Neural cell (in vitro differentiated cells): ENCODE measurements around the gene ITGA8. TPM values are rescaled to one million over a fixed set of nuclear protein-coding genes. Genes with fewer than 3 reads are reported as not detected.

Experiments
- H2AFZ ChIP-seq: fragments of 200-600, 300-800 bp; sonication (generic), shearing (Covaris generic); 2 replicates; pipeline ENCODE4 v1.6.0; 2014; ENCODE audit warnings: low read depth, mild to moderate bottlenecking, antibody characterized with exemption, low read length, moderate library complexity
- H3F3A ChIP-seq: fragments of 200-600 bp; shearing (Covaris generic); 2 replicates; pipeline ENCODE4 v1.6.1; 2016; ENCODE audit warnings: mild to moderate bottlenecking, moderate library complexity, mixed read lengths, antibody characterized with exemption, low read length; ENCODE audit not compliant: insufficient read depth, poor library complexity, severe bottlenecking
- H3K27ac ChIP-seq: fragments of 200-600, 300-800 bp; sonication (generic), shearing (Covaris generic); 2 replicates; pipeline ENCODE4 v1.5.1; 2014; ENCODE audit warnings: mild to moderate bottlenecking, low read length, moderate library complexity
- H3K27me3 ChIP-seq: fragments of 300-800, 200-600 bp; sonication (generic), shearing (Covaris generic); 2 replicates; pipeline ENCODE4 v1.6.0; 2014; ENCODE audit warnings: mild to moderate bottlenecking, low read depth, low read length, moderate library complexity; ENCODE audit not compliant: insufficient read depth
- H3K36me3 ChIP-seq: fragments of 300-800, 200-600 bp; sonication (generic), shearing (Covaris generic); 2 replicates; pipeline ENCODE4 v1.5.1; 2014; ENCODE audit warnings: mild to moderate bottlenecking, antibody characterized with exemption, low read length, moderate library complexity; ENCODE audit not compliant: insufficient read depth
- H3K4me2 ChIP-seq: fragments of 300-800, 200-600 bp; sonication (generic), shearing (Covaris generic); 2 replicates; pipeline ENCODE4 v1.6.0; 2014; ENCODE audit warnings: mild to moderate bottlenecking, low read length
- H3K4me3 ChIP-seq: fragments of 300-800, 200-600 bp; sonication (generic), shearing (Covaris generic); 2 replicates; pipeline ENCODE4 v1.5.1; 2014; ENCODE audit warnings: mild to moderate bottlenecking, low read length, moderate library complexity
- H3K79me2 ChIP-seq: fragments of 200-600 bp; shearing (Covaris generic); replicated peaks from 2 replicates; pipeline ENCODE4 v1.6.0; 2014; ENCODE audit warnings: mild to moderate bottlenecking, low read length, moderate library complexity; ENCODE audit not compliant: insufficient read depth
- H3K9ac ChIP-seq: fragments of 300-800, 200-600 bp; sonication (generic), shearing (Covaris generic); 2 replicates; pipeline ENCODE4 v1.6.1; 2016; ENCODE audit warnings: mild to moderate bottlenecking, low read length, mixed read lengths
- H3K9me2 ChIP-seq: fragments of 200-600 bp; shearing (Covaris generic); 2 replicates; pipeline ENCODE4 v1.6.1; 2016; ENCODE audit warnings: mild to moderate bottlenecking, low read length, mixed read lengths; ENCODE audit not compliant: insufficient read depth
- H3K9me3 ChIP-seq: fragments of 200-600, 300-800 bp; sonication (generic), shearing (Covaris generic); 2 replicates; pipeline ENCODE4 v1.6.1; 2016; ENCODE audit warnings: mild to moderate bottlenecking, mixed run types, low read length, moderate library complexity, mixed read lengths
- H4K20me1 ChIP-seq: fragments of 200-600 bp; shearing (Covaris generic); 2 replicates; pipeline ENCODE4 v1.6.1; 2016; ENCODE audit warnings: mild to moderate bottlenecking, mixed run types; ENCODE audit not compliant: insufficient read depth
- EP300 ChIP-seq: fragments of 450-650 bp; conservative IDR thresholded peaks from 2 replicates; pipeline ENCODE4 v1.6.1; 2014; ENCODE audit warnings: antibody characterized with exemption, mild to moderate bottlenecking, moderate library complexity; ENCODE audit not compliant: poor library complexity, severe bottlenecking
- EZH2 ChIP-seq: fragments of 200-600, 300-800 bp; shearing (Covaris generic), sonication (generic); IDR thresholded peaks from 2 replicates; pipeline ENCODE4 v1.6.1; 2014; ENCODE audit warnings: antibody characterized with exemption, low read length, borderline replicate concordance, mild to moderate bottlenecking; ENCODE audit not compliant: insufficient read depth, poor library complexity, severe bottlenecking
- MXI1 ChIP-seq: fragments of 450-650 bp; conservative IDR thresholded peaks from 2 replicates; pipeline ENCODE4 v1.6.1; 2014; ENCODE audit warnings: antibody characterized with exemption, mild to moderate bottlenecking; ENCODE audit not compliant: poor library complexity, severe bottlenecking
- POLR2AphosphoS5 ChIP-seq: IDR thresholded peaks from 2 replicates; pipeline ENCODE4 v1.6.1; 2012
- RAD21 ChIP-seq: fragments of 450-650 bp; conservative IDR thresholded peaks from 2 replicates; pipeline ENCODE4 v1.6.1; 2014; ENCODE audit warnings: antibody characterized with exemption, mild to moderate bottlenecking, moderate library complexity
- SMC3 ChIP-seq: fragments of 450-650 bp; conservative IDR thresholded peaks from 2 replicates; pipeline ENCODE4 v1.6.1; 2014; ENCODE audit warnings: antibody characterized with exemption, mild to moderate bottlenecking, moderate library complexity; ENCODE audit not compliant: poor library complexity
- TAF1 ChIP-seq: IDR thresholded peaks from 2 replicates; pipeline ENCODE4 v1.6.1; 2012; ENCODE audit warnings: low read depth
- polyA plus RNA-seq: library from polyadenylated mRNA; depleted of rRNA; stranded (reverse); fragments of >200 nt; gene quantifications from 2 replicates; pipeline ENCODE4 v1.2.3, GENCODE V29; 2014
- TF ChIP-seq, protein P1 (sequence below): fragments of 450-650 bp; IDR thresholded peaks from 2 replicates; pipeline ENCODE4 v1.5.1; 2014; ENCODE audit warnings: antibody characterized with exemption, mild to moderate bottlenecking, moderate library complexity; ENCODE audit not compliant: poor library complexity, severe bottlenecking
- TF ChIP-seq, protein P2 (sequence below): IDR thresholded peaks from 2 replicates; pipeline ENCODE4 v1.6.1; 2012; ENCODE audit warnings: borderline replicate concordance

The ITGA8 gene
- polyA plus RNA-seq, 1 donor from 2014 or later, result 0.11 TPM

DNA sequence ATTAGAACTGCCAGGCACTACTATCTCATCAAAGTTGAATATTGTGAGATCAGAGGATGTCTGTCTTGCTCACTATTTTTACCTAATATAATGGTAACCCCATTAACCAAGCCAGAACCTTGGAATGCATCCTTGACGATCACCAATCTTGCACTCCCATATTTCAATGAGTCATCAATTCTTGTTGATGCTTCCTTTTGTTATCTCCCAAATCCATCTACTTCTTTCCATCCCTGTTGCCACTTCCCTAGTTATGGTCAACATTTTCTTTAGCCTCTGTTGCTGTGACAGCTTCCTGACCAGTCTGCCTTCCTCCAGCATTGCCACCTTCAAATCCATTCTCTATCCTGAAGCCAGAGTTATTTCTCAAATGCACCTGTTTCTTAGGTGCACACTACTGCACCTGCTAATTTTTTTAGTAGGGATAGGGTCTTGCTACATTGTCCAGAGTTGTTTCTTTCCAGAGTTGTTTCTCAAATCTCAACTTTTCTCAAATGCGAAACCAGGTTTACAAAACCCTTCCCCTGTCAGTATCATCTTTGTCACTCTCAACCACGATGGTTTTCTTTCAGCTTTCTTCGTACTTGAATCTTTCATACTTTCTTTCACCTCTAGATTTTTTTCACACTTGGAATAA is 15.7 kb downstream of the ITGA8 start:
- Histone ChIP-seq H3K9me2 (no peaks in the 10 kb centered on the region), H3K4me3 (no peak overlapping the region), H3F3A (no peaks in the 10 kb centered on the region), H3K9me3 (no peaks in the 10 kb centered on the region), H3K79me2 (no peaks in the 10 kb centered on the region), H3K36me3 (no peaks in the 10 kb centered on the region), H3K27me3 (no peaks in the 10 kb centered on the region), H3K27ac (no peak overlapping the region), H2AFZ (no peak overlapping the region), H4K20me1 (no peaks in the 10 kb centered on the region), H3K4me2 (no peak overlapping the region), H3K9ac (no peak overlapping the region)
- TF ChIP-seq RAD21 (no peak), EP300 (no peak)

DNA sequence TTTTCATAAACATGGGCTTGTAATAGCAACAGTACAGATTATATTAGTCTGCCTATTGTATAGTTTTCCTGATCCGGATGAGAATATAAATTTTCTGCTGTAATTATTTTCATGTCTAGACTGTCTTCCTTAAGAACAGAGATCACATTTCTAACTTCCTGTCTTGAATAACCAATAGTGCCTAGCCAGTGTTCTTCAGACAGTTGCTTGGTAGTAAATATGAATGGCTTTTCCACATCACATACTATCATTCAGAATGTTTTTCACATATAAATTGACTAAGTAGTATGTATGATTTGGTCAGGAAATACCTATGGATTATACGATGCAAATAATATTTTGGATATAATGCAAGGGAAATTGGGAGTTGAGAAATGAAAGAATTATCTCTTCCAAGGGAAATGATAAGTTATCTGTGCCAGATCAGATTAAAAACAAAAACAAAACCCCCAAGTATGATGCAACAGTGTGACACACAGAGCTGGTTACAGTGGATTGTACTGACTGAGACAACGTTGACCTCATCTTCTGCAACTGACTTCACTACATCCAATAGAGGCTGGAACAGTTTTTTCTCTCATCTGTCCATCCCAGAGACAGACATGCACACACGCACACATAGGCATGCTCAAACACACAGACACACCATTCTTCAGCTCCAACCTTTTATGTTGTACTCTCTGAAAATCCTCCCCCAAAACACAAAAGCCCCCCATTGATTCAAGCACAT is 16.4 kb downstream of the ITGA8 start:
- no peak overlapping the region for H2AFZ ChIP-seq
- H3K27ac ChIP-seq, result no peak overlapping the region
- TF ChIP-seq, protein P1, sequence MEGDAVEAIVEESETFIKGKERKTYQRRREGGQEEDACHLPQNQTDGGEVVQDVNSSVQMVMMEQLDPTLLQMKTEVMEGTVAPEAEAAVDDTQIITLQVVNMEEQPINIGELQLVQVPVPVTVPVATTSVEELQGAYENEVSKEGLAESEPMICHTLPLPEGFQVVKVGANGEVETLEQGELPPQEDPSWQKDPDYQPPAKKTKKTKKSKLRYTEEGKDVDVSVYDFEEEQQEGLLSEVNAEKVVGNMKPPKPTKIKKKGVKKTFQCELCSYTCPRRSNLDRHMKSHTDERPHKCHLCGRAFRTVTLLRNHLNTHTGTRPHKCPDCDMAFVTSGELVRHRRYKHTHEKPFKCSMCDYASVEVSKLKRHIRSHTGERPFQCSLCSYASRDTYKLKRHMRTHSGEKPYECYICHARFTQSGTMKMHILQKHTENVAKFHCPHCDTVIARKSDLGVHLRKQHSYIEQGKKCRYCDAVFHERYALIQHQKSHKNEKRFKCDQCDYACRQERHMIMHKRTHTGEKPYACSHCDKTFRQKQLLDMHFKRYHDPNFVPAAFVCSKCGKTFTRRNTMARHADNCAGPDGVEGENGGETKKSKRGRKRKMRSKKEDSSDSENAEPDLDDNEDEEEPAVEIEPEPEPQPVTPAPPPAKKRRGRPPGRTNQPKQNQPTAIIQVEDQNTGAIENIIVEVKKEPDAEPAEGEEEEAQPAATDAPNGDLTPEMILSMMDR, result no peak
- no peak for TF ChIP-seq EZH2
- no peak for TF ChIP-seq POLR2AphosphoS5
- no peak for TF ChIP-seq SMC3
- TF ChIP-seq, protein P2, sequence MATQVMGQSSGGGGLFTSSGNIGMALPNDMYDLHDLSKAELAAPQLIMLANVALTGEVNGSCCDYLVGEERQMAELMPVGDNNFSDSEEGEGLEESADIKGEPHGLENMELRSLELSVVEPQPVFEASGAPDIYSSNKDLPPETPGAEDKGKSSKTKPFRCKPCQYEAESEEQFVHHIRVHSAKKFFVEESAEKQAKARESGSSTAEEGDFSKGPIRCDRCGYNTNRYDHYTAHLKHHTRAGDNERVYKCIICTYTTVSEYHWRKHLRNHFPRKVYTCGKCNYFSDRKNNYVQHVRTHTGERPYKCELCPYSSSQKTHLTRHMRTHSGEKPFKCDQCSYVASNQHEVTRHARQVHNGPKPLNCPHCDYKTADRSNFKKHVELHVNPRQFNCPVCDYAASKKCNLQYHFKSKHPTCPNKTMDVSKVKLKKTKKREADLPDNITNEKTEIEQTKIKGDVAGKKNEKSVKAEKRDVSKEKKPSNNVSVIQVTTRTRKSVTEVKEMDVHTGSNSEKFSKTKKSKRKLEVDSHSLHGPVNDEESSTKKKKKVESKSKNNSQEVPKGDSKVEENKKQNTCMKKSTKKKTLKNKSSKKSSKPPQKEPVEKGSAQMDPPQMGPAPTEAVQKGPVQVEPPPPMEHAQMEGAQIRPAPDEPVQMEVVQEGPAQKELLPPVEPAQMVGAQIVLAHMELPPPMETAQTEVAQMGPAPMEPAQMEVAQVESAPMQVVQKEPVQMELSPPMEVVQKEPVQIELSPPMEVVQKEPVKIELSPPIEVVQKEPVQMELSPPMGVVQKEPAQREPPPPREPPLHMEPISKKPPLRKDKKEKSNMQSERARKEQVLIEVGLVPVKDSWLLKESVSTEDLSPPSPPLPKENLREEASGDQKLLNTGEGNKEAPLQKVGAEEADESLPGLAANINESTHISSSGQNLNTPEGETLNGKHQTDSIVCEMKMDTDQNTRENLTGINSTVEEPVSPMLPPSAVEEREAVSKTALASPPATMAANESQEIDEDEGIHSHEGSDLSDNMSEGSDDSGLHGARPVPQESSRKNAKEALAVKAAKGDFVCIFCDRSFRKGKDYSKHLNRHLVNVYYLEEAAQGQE, result no peak
- TF ChIP-seq MXI1, result no peak
- no peak for TF ChIP-seq TAF1
- TF ChIP-seq EP300, result no peak
- TF ChIP-seq RAD21, result no peak
- no peak overlapping the region for H3K4me2 ChIP-seq
- no peaks in the 10 kb centered on the region for H4K20me1 ChIP-seq
- no peaks in the 10 kb centered on the region for H3K9me3 ChIP-seq
- no peaks in the 10 kb centered on the region for H3K36me3 ChIP-seq
- H3K9ac ChIP-seq, result no peak overlapping the region
- no peak overlapping the region for H3K4me3 ChIP-seq
- no peaks in the 10 kb centered on the region for H3K79me2 ChIP-seq
- H3F3A ChIP-seq, result no peaks in the 10 kb centered on the region
- H3K27me3 ChIP-seq, result no peaks in the 10 kb centered on the region
- H3K9me2 ChIP-seq, result no peaks in the 10 kb centered on the region
